Small intestine (tissue), 16 donors: ENCODE measurements around the gene MAD2L1BP. TPM values are rescaled to one million over a fixed set of nuclear protein-coding genes. Genes with fewer than 3 reads are reported as not detected.
"Not testable (repeated sequence)": the region's sequence is repeated elsewhere in the genome, so short reads cannot be mapped to it uniquely, and the experiment has no call there.

ENCODE experiments used
- DNase-seq, 2 donors: peaks; one replicate each; pipeline versions ENCODE4 v3.0.0 to v3.0.0-alpha.2; 2013
- FAIRE-seq: peaks from 2 replicates; lab custom pipeline; 2012; peaks lifted over from hg19 to GRCh38; lab: Jason Lieb, UNC
- H3K27ac ChIP-seq, 3 donors: one replicate each; pipeline ENCODE4 v1.5.1; 2013; ENCODE audit warnings: low read length in 2 of 3, mild to moderate bottlenecking in 2 of 3, control low read depth in 1 of 3, inconsistent platforms in 1 of 3, low read depth in 1 of 3, moderate library complexity in 1 of 3
- H3K27me3 ChIP-seq, 3 donors: one replicate each; pipeline ENCODE4 v1.6.1; 2013; ENCODE audit warnings: low read length in 3 of 3, inconsistent platforms in 1 of 3; ENCODE audit not compliant: control insufficient read depth in 3 of 3, insufficient read depth in 3 of 3
- H3K36me3 ChIP-seq, 3 donors: one replicate each; pipeline ENCODE4 v1.6.1; 2013; ENCODE audit warnings: low read length in 3 of 3, inconsistent platforms in 1 of 3, low read depth in 1 of 3, mild to moderate bottlenecking in 1 of 3, moderate library complexity in 1 of 3; ENCODE audit not compliant: control insufficient read depth in 3 of 3, insufficient read depth in 2 of 3
- H3K4me1 ChIP-seq, 3 donors: one replicate each; pipeline ENCODE4 v1.6.1; 2013; ENCODE audit warnings: low read length in 2 of 3, inconsistent platforms in 1 of 3, low read depth in 1 of 3, mild to moderate bottlenecking in 1 of 3, moderate library complexity in 1 of 3; ENCODE audit not compliant: control insufficient read depth in 3 of 3, insufficient read depth in 2 of 3
- H3K4me3 ChIP-seq, 3 donors: one replicate each; pipeline ENCODE4 v1.5.1; 2013; ENCODE audit warnings: low read length in 3 of 3, control low read depth in 1 of 3, inconsistent platforms in 1 of 3, low read depth in 1 of 3, mild to moderate bottlenecking in 1 of 3, moderate library complexity in 1 of 3
- H3K9me3 ChIP-seq, 2 donors: one replicate each; pipeline ENCODE4 v1.6.1; 2013; ENCODE audit warnings: low read depth in 1 of 2, low read length in 1 of 2; ENCODE audit not compliant: control insufficient read depth in 2 of 2, insufficient read depth in 1 of 2
- WGBS, 3 donors: extraction: QIAGEN DNeasy Blood & Tissue Kit; methylation state at CpG; one replicate each; pipeline ENCODE4 v1.1.7; 2013; 5-methylcytosine and 5-hydroxymethylcytosine counted together
- long read RNA-seq, 10 donors: transcript quantifications; one replicate each; lab custom pipeline, GENCODE V29; 2026
- polyA plus RNA-seq, 4 donors: library from polyadenylated mRNA; stranded (reverse) in 3 of 4; unstranded in 1 of 4; fragments of 200-250 nt in 3 of 4; fragments of 120-200 nt in 1 of 4; gene quantifications; one replicate each; pipeline versions ENCODE4 v1.2.1 to v1.2.3, GENCODE V29; 2013
- donor health status: healthy with polysubstance abuse.
- donor health status: control.
- donor health status: control.
- donor health status: Bipolar disorder and iron deficiency.
- donor health status: healthy.

MAD2L1BP gene, protein sequence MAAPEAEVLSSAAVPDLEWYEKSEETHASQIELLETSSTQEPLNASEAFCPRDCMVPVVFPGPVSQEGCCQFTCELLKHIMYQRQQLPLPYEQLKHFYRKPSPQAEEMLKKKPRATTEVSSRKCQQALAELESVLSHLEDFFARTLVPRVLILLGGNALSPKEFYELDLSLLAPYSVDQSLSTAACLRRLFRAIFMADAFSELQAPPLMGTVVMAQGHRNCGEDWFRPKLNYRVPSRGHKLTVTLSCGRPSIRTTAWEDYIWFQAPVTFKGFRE
- 10 to 100 TPM; 29.1 to 59.4 (median 46.3) TPM for polyA plus RNA-seq
- long read RNA-seq, donor 1, transcript MAD2L1BP-201 (3 exons, 1,301 nt), result major isoform, 31 of 33 reads
- long read RNA-seq, donor 1, partial matches to known transcripts, result 0 of 33 reads
- long read RNA-seq, donor 1, other reads (novel, unspliced or antisense), result 0 of 33 reads
- long read RNA-seq, donor 2, transcript MAD2L1BP-201 (3 exons, 1,301 nt), result major isoform, 5 of 13 reads
- long read RNA-seq, donor 2, partial matches to known transcripts, result 8 of 13 reads
- long read RNA-seq, donor 2, other reads (novel, unspliced or antisense), result 0 of 13 reads
- long read RNA-seq, donor 3, transcript MAD2L1BP-201 (3 exons, 1,301 nt), result major isoform, 5 of 33 reads
- long read RNA-seq, donor 3, partial matches to known transcripts, result 27 of 33 reads
- long read RNA-seq, donor 3, other reads (novel, unspliced or antisense), result 0 of 33 reads
- long read RNA-seq, donor 4, result 0 reads
- long read RNA-seq, donor 5, partial matches to known transcripts, result 0 of 4 reads
- long read RNA-seq, donor 5, other reads (novel, unspliced or antisense), result 0 of 4 reads
- long read RNA-seq, donor 6, transcript MAD2L1BP-201 (3 exons, 1,301 nt), result major isoform, 11 of 12 reads
- long read RNA-seq, donor 6, partial matches to known transcripts, result 0 of 12 reads
- long read RNA-seq, donor 6, other reads (novel, unspliced or antisense), result 0 of 12 reads
- long read RNA-seq, donor 7, transcript MAD2L1BP-201 (3 exons, 1,301 nt), result major isoform, 14 of 39 reads
- long read RNA-seq, donor 7, partial matches to known transcripts, result 23 of 39 reads
- long read RNA-seq, donor 7, other reads (novel, unspliced or antisense), result 0 of 39 reads
- long read RNA-seq, donor 8, result 0 reads
- long read RNA-seq, donor 9, partial matches to known transcripts, result 9 of 13 reads
- long read RNA-seq, donor 9, other reads (novel, unspliced or antisense), result 0 of 13 reads
- long read RNA-seq, donor 10, transcript MAD2L1BP-201 (3 exons, 1,301 nt), result major isoform, 15 of 39 reads
- long read RNA-seq, donor 10, partial matches to known transcripts, result 24 of 39 reads
- long read RNA-seq, donor 10, other reads (novel, unspliced or antisense), result 0 of 39 reads

DNA sequence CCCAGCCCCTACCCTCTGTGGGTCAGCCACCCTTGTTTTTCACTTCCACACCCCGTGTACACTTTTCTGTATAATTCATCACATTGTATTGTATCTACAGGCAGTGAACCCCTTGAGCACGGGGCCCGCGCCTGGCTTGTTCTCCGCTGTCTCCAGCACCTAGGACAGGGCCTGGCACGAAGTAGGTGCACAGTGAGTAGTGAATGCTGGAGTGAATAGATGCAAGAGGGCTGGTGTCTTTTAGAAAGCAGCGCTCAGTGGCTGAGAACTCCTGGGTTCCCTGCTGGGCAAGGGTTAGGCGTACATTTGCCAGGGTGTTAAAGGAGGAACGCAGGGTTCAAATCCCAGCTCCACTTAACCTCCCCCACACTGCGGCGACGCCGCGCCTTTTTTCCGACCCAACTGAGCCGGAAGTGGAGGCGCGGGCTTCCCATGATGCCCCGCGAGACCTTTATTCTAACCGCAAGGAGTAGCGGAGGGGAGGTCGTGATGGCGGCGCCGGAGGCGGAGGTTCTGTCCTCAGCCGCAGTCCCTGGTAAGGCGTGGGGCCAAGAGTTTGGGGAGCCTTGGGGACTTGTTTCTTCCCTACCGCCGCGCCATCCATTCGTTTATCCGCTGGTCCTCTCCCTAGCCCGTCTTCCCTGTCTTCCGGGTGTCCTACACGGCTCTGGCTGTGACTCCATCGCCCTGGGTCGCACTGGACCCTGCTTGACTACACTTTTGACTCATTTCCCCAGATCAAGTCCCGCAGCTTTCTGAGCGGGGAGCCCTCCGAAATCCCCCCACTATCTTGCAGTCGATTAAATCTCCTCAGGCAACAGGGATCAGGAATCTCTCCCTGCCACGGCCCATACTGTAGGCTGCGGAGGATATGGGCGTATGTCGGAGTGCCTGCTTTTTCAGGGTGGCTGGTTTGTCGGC is at the start of gene MAD2L1BP:
MAD2L1BP (plus strand) TSS at position 454 of the 921 bp plus-strand sequence; CDS start at position 490, 36 bp downstream.
- H3K36me3 ChIP-seq, result peaks cover 0 to 23% (median 6%) of the 10 kb centered on the region in 3 donors
- 4% methylated on average over 48 of the region's 48 CpGs for WGBS, 3 donors
- H3K4me3 ChIP-seq, result peak within 1 kb of the TSS; percentile 76 to 87 (median 82)
- H3K9me3 ChIP-seq, result no peaks in the 10 kb centered on the region
- peak; percentile 87 to 94 for DNase-seq
- no peaks in the 10 kb centered on the region for H3K27me3 ChIP-seq
- no peak for FAIRE-seq
- H3K27ac ChIP-seq, result peak within 1 kb of the TSS; percentile 77 to 93 (median 78)
- H3K4me1 ChIP-seq, result peaks cover 0 to 13% (median 4%) of the 10 kb centered on the region in 3 donors

DNA sequence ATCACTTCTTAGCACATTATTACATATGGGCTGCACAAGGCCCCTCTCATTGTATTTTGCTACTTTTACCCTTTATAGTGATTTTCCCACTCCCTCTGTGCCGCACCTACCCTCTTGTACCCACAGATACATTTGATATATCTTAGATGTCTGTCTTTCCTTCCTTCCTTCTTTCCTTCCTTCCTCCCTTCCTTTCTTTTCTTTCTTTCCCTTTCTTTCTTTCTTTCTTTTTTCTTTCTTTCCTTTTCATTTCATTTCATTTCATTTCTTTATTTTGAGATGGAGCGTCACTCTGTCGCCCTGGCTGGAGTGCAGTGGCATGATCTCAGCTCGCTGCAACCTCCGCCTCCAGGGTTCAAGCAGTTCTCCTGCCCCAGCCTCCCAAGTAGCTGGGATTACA is 47.4 kb upstream of the MAD2L1BP start:
- FAIRE-seq, result no peak
- WGBS, 3 donors, result 98 to 100% (median 98%) methylated on average over 5 of the region's 5 CpGs
- Histone ChIP-seq H3K36me3 (peaks cover 7 to 43% (median 9%) of the 10 kb centered on the region in 3 donors), H3K4me1 (no peaks in the 10 kb centered on the region), H3K27ac (no peak overlapping the region), H3K4me3 (no peak overlapping the region), H3K9me3 (no peaks in the 10 kb centered on the region), H3K27me3 (no peaks in the 10 kb centered on the region)
- no peak for DNase-seq

DNA sequence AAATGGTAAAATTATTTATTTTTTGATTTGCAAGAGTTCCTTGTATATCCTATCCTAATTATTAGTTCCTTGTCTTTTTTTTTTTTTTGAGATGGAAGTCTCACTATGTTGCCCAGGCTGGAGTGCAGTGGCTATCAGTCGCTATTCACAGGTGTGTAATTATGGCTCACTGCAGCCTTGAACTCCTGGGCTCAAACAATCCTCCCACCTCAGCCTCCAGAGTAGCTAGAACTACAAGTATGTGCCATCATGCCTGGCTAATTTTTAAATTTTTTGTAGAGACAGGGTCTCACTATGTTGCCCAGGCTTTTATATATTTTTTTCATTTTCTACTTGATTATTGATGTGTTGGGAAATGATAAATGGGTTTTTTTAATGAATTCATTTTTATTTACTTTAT is 46.1 kb upstream of the MAD2L1BP start:
- WGBS, 3 donors, result 92 to 97% (median 96%) methylated on average over 1 of the region's 1 CpG
- FAIRE-seq, DNase-seq, H3K9me3 ChIP-seq, H3K4me3 ChIP-seq, H3K27ac ChIP-seq, H3K27me3 ChIP-seq, H3K4me1 ChIP-seq: not testable (repeated sequence)
- peaks cover 5 to 37% (median 9%) of the 10 kb centered on the region in 3 donors for H3K36me3 ChIP-seq

DNA sequence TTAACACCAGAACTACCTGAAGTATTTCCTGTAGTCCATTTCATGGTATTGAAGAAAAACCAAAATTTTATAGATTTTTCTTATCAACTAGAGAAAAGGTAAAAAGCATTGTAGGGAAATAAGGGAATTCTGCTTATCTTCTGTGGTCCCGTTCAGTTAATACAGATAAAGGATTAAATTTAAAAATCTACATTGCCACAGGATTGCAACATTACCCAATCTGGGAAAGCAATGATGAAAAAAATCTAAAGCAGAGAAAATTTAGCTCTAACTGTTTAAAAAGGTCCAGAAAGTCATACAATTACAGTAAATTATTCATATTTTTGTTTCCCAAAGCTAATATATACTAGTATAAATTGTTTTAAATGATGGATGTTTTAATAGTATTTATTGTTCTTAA is 41.7 kb upstream of the MAD2L1BP start:
- H3K4me3 ChIP-seq, result no peak overlapping the region
- peaks cover 0 to 24% (median 4%) of the 10 kb centered on the region in 3 donors for H3K36me3 ChIP-seq
- H3K27me3 ChIP-seq, result no peaks in the 10 kb centered on the region
- DNase-seq (no peak), FAIRE-seq (no peak)
- H3K4me1 ChIP-seq, result no peaks in the 10 kb centered on the region
- H3K27ac ChIP-seq, result no peak overlapping the region
- no peaks in the 10 kb centered on the region for H3K9me3 ChIP-seq
- 83 to 88% (median 83%) methylated on average over 1 of the region's 1 CpG for WGBS, 3 donors

DNA sequence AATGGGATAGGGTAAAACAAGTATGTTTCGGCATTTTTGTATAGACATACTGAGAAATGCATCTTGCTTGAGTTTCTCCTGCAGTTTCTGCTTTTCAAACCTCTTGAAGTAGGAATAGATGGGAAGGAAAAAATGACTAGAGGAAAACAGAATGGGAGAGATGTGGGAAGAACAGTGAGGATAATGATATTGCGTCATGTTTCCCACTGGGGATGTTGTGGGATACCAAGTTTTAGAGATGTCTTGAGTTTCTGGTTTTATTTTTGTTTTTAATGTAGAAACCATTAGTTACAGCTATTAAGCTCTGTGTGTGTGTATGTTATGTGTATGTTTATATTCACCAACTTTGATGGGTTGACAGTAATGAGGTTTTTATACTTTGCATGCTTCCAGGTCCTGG is 35.0 kb upstream of the MAD2L1BP start:
- Histone ChIP-seq H3K27me3 (no peaks in the 10 kb centered on the region), H3K36me3 (peaks cover 2 to 35% (median 6%) of the 10 kb centered on the region in 3 donors), H3K9me3 (no peaks in the 10 kb centered on the region), H3K4me1 (no peaks in the 10 kb centered on the region), H3K4me3 (no peak overlapping the region), H3K27ac (no peak overlapping the region)
- WGBS, 3 donors, result 98 to 99% (median 98%) methylated on average over 2 of the region's 2 CpGs
- DNase-seq (no peak), FAIRE-seq (no peak)

DNA sequence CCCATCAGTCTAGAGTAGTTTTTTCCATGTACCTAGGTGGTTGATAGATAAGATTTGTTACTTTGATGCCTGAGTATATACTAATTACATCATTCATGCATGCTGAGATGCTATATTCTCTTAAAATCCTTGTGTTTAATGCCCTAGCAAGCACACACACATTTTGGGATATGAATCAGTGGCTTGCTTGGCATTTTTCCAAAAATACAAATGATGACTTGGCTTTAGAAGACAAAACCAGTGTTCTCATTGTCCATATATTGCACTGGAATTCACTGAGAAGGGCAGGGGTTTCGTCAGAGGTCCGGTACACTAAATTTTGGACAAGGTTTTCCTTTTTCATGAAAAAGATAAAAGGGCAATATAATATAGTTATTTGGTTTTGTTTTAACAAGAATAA is 31.5 kb upstream of the MAD2L1BP start:
- no peak for DNase-seq
- Histone ChIP-seq H3K4me3 (no peak overlapping the region), H3K27ac (no peak overlapping the region), H3K9me3 (no peaks in the 10 kb centered on the region), H3K27me3 (no peaks in the 10 kb centered on the region), H3K36me3 (peaks cover 2 to 36% (median 4%) of the 10 kb centered on the region in 3 donors), H3K4me1 (no peaks in the 10 kb centered on the region)
- no peak for FAIRE-seq
- WGBS, 3 donors, result 95 to 97% (median 97%) methylated on average over 2 of the region's 2 CpGs

DNA sequence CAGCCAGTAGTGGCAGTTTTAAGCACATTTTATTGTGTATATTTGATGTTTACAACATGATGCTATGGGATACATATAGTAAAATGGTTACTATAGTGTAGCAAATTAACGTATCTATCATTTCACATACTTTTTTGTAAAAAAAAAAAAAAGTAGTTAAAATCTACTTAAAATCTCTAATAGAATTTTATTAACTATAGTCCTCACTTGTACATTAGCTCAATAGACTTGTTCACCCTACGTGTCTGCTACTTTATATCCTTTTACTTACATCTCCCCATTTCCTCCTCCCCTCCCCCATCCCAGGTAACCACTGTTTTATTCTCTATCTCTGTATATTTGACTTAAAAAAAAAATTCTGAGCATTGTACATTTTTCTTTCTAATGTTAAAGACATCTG is 29.6 kb upstream of the MAD2L1BP start:
- peaks cover 2 to 39% (median 2%) of the 10 kb centered on the region in 3 donors for H3K36me3 ChIP-seq
- 95 to 98% (median 97%) methylated on average over 2 of the region's 2 CpGs for WGBS, 3 donors
- H3K27ac ChIP-seq, result no peak overlapping the region
- H3K4me3 ChIP-seq, result no peak overlapping the region
- FAIRE-seq (no peak), DNase-seq (no peak)
- H3K27me3 ChIP-seq, result no peaks in the 10 kb centered on the region
- H3K9me3 ChIP-seq, result no peaks in the 10 kb centered on the region
- H3K4me1 ChIP-seq, result no peaks in the 10 kb centered on the region
